Keratinocyte (primary cell): ENCODE measurements around the gene VASH2. TPM values are rescaled to one million over a fixed set of nuclear protein-coding genes. Genes with fewer than 3 reads are reported as not detected.

Experiments used
- DNase-seq: peaks from one replicate; pipeline ENCODE4 v3.0.0-alpha.2; 2011; ENCODE audit warnings: low read depth, missing footprints, low spot score
- FAIRE-seq: peaks from 2 replicates; lab custom pipeline; 2011; peaks lifted over from hg19 to GRCh38; lab: Jason Lieb, UNC
- H2AFZ ChIP-seq: 2 replicates; pipeline ENCODE4 v1.6.0; 2012; ENCODE audit warnings: low read length, control low read depth, inconsistent platforms; ENCODE audit not compliant: control insufficient read depth
- H3K27ac ChIP-seq: 2 replicates; pipeline ENCODE4 v1.5.1; 2011; ENCODE audit warnings: low read length; ENCODE audit not compliant: control insufficient read depth, insufficient read depth
- H3K27me3 ChIP-seq: 3 replicates; pipeline ENCODE4 v1.6.0; 2011; ENCODE audit warnings: low read length; ENCODE audit not compliant: control insufficient read depth, insufficient read depth; ENCODE audit errors: extremely low read depth
- H3K36me3 ChIP-seq, 2 experiments: 2 replicates in 1 of 2; 3 replicates in 1 of 2; pipeline ENCODE4 v1.5.1; 2011; ENCODE audit warnings: low read length in 2 of 2, mild to moderate bottlenecking in 1 of 2; ENCODE audit not compliant: control insufficient read depth in 2 of 2, insufficient read depth in 2 of 2; ENCODE audit errors: extremely low read depth in 1 of 2
- H3K4me1 ChIP-seq: 3 replicates; pipeline ENCODE4 v1.5.1; 2011; ENCODE audit warnings: low read length; ENCODE audit not compliant: control insufficient read depth, insufficient read depth; ENCODE audit errors: extremely low read depth
- H3K4me2 ChIP-seq: 3 replicates; pipeline ENCODE4 v1.6.0; 2011; ENCODE audit warnings: low read depth, low read length; ENCODE audit not compliant: control insufficient read depth, insufficient read depth; ENCODE audit errors: extremely low read depth
- H3K4me3 ChIP-seq, 3 experiments: fragments of 200-600 bp in 1 of 3; sonication (generic) in 1 of 3; 2 replicates in 2 of 3; 3 replicates in 1 of 3; pipeline ENCODE4 v1.5.1; 2011 to 2016; ENCODE audit warnings: low read length in 3 of 3, mild to moderate bottlenecking in 3 of 3, control low read depth in 2 of 3, inconsistent platforms in 1 of 3, low read depth in 1 of 3, mixed read lengths in 1 of 3, mixed run types in 1 of 3, moderate library complexity in 1 of 3; ENCODE audit not compliant: control insufficient read depth in 2 of 3, insufficient read depth in 2 of 3; ENCODE audit errors: extremely low read depth in 1 of 3
- H3K79me2 ChIP-seq: 2 replicates; pipeline ENCODE4 v1.6.0; 2012; ENCODE audit warnings: low read length; ENCODE audit not compliant: control insufficient read depth, insufficient read depth
- H3K9ac ChIP-seq: 3 replicates; pipeline ENCODE4 v1.6.0; 2011; ENCODE audit warnings: low read length; ENCODE audit not compliant: control insufficient read depth, insufficient read depth; ENCODE audit errors: extremely low read depth
- H3K9me1 ChIP-seq: 3 replicates; pipeline ENCODE4 v1.6.0; 2011; ENCODE audit warnings: low read length; ENCODE audit not compliant: control insufficient read depth, insufficient read depth; ENCODE audit errors: extremely low read depth
- H3K9me3 ChIP-seq: 2 replicates; pipeline ENCODE4 v1.5.1; 2012; ENCODE audit warnings: low read depth, low read length; ENCODE audit not compliant: control insufficient read depth
- H4K20me1 ChIP-seq: 3 replicates; pipeline ENCODE4 v1.6.0; 2011; ENCODE audit warnings: low read length; ENCODE audit not compliant: control insufficient read depth, insufficient read depth; ENCODE audit errors: extremely low read depth
- CTCF ChIP-seq, 3 experiments: IDR thresholded peaks in 1 of 3; conservative IDR thresholded peaks in 1 of 3; optimal IDR thresholded peaks in 1 of 3; 2 replicates in 2 of 3; 3 replicates in 1 of 3; pipeline versions ENCODE3 to v1.5.1; 2011; ENCODE audit warnings: low read length in 3 of 3, mild to moderate bottlenecking in 3 of 3, moderate library complexity in 2 of 3, control low read depth in 1 of 3, inconsistent platforms in 1 of 3; ENCODE audit not compliant: insufficient read depth in 2 of 3; ENCODE audit errors: extremely low read depth in 1 of 3
- dilution Hi-C: fragments of 300-500 bp; cut with MboI; formaldehyde crosslinking; loops from one replicate; pipeline ENCODE4 v1.7.0; 2020; ENCODE audit warnings: low sequenced_read_pairs; ENCODE audit not compliant: extremely low pct_ligation_motif_present
- polyA plus RNA-seq, 5 experiments: library from polyadenylated mRNA; depleted of rRNA in 3 of 5; stranded (reverse) in 3 of 5; stranded (forward) in 1 of 5; unstranded in 1 of 5; fragments of >200 nt; gene quantifications; 1 replicate in 1 of 5; 2 replicates in 3 of 5; 3 replicates in 1 of 5; pipeline versions ENCODE4 v1.2.1 to v1.2.3, GENCODE V29; 2011 to 2012; ENCODE audit warnings: missing spikeins in 2 of 5, low read depth in 1 of 5, low replicate concordance in 1 of 5

VASH2 gene
- polyA plus RNA-seq, 1 donor (not counting 4 experiments of a cell fraction or from before 2014, with no cell fraction given): 0.04 TPM

DNA sequence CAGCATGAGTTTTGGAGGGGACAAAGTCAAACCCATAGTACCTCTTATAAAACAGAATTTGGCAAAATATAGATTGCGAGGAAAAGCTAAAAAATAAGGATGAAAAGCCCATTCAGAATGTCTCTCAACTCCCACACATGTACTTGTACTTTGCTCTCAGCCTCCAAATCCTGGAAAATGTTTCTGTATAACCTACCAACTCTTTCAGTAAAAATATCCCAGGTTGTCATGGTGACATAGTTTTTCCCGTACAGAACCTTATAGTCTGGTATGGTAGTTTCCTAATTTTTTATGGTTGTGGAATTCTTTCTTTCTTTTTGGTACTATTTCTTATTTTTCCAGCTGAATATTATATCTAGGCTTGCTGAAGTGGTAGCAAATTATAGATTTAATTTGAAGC is 85.2 kb downstream of the VASH2 start:
- dilution Hi-C loops: no loop called here
- no peak overlapping the region for H3K4me3 ChIP-seq
- H3K9ac ChIP-seq: no peak overlapping the region
- H2AFZ ChIP-seq: no peak overlapping the region
- H4K20me1 ChIP-seq: no peaks in the 10 kb centered on the region
- DNase-seq (no peak), FAIRE-seq (no peak)
- H3K36me3 ChIP-seq: no peaks in the 10 kb centered on the region
- H3K9me3 ChIP-seq: no peaks in the 10 kb centered on the region
- H3K9me1 ChIP-seq: no peaks in the 10 kb centered on the region
- no peak overlapping the region for H3K27ac ChIP-seq
- H3K27me3 ChIP-seq: no peaks in the 10 kb centered on the region
- H3K79me2 ChIP-seq: no peaks in the 10 kb centered on the region
- no peak overlapping the region for H3K4me2 ChIP-seq
- no peaks in the 10 kb centered on the region for H3K4me1 ChIP-seq
- TF ChIP-seq CTCF (optimal IDR thresholded peaks at IDR 0.05 in 1 of 3, IDR thresholded peaks at IDR 0.05 in 1 of 3, conservative IDR thresholded peaks at IDR 0.05 in 1 of 3; ENCODE audit: extremely low read depth in 1 of 3, insufficient read depth in 2 of 3, low read length in 3 of 3): no peak

Other genes starting within 250 kb of the VASH2 start
- 14.1 to 25.5 TPM (median 20.5 TPM) in 3 replicates for gene NSL1, start 158.8 kb upstream of the VASH2 start, polyA plus RNA-seq
- gene TATDN3, start 158.6 kb upstream of the VASH2 start, polyA plus RNA-seq: 9.0 to 11.6 TPM (median 10.5 TPM) in 3 replicates
- gene SPATA45, start 102.9 kb upstream of the VASH2 start, polyA plus RNA-seq: not detected in 3 replicates
- 3.3 to 6.4 TPM (median 4.0 TPM) in 3 replicates for gene FLVCR1, start 92.3 kb upstream of the VASH2 start, polyA plus RNA-seq
- 17.2 to 25.6 TPM (median 18.4 TPM) in 3 replicates for gene ANGEL2, start 65.3 kb downstream of the VASH2 start, polyA plus RNA-seq
- 8.0 to 13.0 TPM (median 11.2 TPM) in 3 replicates for gene RPS6KC1, start 100.7 kb downstream of the VASH2 start, polyA plus RNA-seq